Epithelial cell of esophagus (primary cell): ENCODE data around the gene RANBP17.
"Not testable (repeated sequence)": the region's sequence is repeated elsewhere in the genome, so short reads cannot be mapped to it uniquely, and the experiment has no call there.

ENCODE experiments used
- DNase-seq: peaks from one replicate; pipeline ENCODE4 v3.0.0; 2010; ENCODE audit warnings: low read depth
- H3K4me3 ChIP-seq: 2 replicates; pipeline ENCODE4 v1.5.1; 2011; ENCODE audit warnings: mild to moderate bottlenecking, low read length, control low read depth
- TF ChIP-seq, protein P1 (sequence below): IDR thresholded peaks from 2 replicates; pipeline ENCODE4 v1.5.1; 2011; ENCODE audit warnings: low read depth, mild to moderate bottlenecking, low read length, control low read depth, inconsistent platforms; ENCODE audit not compliant: insufficient read depth; ENCODE audit errors: missing control alignments

Gene RANBP17

DNA sequence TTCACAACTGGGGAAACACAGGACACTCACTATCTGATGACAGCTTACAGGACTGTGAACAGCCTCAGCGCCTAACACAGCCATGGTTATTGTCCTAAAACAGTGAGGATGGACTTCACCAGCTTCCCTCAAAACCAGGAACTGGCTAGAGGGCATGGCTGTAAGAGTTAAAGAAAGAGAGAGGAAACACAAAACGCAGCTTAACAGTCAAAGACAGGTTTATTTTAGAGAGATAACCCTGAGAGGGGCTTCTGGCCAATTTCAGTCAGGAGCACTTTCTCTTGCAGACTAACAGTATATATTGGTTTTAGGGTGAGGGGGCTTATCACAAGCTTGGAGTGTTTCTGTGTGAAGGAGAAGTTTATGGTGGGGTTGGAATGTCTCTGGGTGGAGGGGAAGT lies 35.7 kb upstream of the RANBP17 start:
- TF ChIP-seq, protein P1, sequence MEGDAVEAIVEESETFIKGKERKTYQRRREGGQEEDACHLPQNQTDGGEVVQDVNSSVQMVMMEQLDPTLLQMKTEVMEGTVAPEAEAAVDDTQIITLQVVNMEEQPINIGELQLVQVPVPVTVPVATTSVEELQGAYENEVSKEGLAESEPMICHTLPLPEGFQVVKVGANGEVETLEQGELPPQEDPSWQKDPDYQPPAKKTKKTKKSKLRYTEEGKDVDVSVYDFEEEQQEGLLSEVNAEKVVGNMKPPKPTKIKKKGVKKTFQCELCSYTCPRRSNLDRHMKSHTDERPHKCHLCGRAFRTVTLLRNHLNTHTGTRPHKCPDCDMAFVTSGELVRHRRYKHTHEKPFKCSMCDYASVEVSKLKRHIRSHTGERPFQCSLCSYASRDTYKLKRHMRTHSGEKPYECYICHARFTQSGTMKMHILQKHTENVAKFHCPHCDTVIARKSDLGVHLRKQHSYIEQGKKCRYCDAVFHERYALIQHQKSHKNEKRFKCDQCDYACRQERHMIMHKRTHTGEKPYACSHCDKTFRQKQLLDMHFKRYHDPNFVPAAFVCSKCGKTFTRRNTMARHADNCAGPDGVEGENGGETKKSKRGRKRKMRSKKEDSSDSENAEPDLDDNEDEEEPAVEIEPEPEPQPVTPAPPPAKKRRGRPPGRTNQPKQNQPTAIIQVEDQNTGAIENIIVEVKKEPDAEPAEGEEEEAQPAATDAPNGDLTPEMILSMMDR, result no peak
- no peak for DNase-seq
- H3K4me3 ChIP-seq, result no peak overlapping the region

DNA sequence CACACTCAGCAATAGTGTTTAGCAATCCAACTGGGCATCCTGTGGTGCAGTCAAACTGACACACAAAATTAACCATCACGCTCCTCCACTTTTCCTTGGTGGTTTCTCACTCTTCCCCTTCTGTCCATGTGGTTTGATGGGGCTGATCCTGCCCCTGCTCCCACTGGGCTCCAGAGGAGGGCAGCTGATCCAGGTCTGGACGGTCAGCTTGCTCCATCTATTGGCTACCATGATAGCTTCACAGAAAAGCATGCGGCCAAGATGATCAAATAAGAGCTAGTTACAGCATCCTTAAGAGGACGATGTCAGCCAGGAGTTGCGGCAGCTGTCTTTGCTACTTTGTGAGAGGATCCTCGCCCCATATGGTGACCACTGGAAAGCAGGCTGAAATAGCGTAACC lies 29.6 kb upstream of the RANBP17 start:
- no peak overlapping the region for H3K4me3 ChIP-seq
- TF ChIP-seq, protein P1, result no peak
- DNase-seq, result no peak

DNA sequence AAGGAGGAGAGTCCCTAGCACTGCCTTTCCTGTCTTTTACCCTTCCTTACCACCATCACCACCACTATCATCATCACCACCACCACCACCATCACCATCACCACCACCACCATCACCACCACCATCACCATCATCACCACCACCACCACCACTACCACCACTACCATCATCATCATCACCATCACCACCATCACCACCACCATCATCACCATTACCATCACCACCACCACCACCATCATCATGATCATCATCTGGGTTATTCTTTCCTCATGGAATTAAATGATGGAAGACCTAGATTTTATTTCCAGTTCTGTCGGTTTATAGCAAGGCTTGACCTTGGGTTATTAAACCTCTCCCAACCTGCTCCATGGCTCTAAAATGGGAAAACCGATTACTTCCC lies 27.8 kb upstream of the RANBP17 start:
- DNase-seq, H3K4me3 ChIP-seq: not testable (repeated sequence)

DNA sequence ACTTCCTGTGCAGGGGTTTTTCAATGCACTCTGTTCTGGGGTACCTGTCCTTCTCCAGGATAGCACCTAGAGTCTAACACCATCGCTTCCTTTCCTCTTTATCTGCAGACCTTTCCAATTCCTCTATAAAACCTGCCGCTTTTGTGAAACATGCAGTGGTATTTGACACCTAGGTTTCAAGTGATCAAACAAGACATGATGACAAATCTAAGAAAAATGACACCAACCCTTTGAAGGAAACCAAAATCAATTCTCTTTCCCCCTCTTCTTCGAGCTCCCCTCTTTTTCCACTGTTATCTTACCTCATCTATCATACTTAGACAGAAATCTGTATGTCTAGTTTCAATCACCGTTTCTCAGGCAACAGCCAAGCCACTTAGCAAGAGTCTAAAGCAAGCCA lies 25.6 kb upstream of the RANBP17 start:
- TF ChIP-seq, protein P1, result no peak
- no peak overlapping the region for H3K4me3 ChIP-seq
- DNase-seq, result no peak

DNA sequence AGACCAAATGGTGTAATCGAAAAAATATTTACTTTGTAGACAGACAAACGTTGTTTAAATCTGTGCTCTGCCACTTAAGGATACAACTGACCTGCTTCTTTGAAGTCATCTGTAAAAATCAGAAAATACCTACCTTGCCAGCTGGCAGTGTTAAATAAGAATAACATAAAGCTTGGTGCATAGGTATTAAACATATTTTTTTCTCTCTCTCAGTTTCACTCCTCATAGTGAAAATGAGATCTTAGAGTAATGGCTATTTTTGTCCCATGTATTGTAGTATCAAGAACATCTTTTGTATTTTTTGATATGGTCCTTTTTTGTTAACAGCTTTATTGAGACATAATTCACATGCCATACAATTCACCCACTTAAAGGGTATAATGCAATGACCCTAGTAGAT lies 17.9 kb upstream of the RANBP17 start:
- DNase-seq, result no peak
- H3K4me3 ChIP-seq, result no peak overlapping the region
- TF ChIP-seq, protein P1, result no peak

DNA sequence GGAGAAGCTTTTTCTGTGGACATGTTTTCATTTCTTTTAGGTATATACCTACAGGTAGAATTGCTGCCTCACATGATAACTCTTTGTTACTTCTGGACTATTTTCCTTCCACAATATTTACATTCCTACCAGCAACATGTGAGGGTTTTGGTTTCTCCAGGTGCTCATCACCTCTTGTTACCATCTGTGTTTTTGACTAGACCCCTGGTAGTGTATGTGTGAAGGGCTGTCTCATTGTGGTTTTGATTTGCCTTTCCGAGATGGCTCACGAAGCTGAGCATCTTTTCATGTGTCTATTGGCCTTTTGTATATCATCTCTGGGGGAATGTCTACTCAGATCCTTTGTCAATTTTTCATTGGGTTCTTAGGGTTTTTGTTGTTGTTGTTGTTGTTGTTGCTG lies 17.2 kb upstream of the RANBP17 start:
- H3K4me3 ChIP-seq, result no peak overlapping the region
- TF ChIP-seq, protein P1, result no peak
- no peak for DNase-seq

DNA sequence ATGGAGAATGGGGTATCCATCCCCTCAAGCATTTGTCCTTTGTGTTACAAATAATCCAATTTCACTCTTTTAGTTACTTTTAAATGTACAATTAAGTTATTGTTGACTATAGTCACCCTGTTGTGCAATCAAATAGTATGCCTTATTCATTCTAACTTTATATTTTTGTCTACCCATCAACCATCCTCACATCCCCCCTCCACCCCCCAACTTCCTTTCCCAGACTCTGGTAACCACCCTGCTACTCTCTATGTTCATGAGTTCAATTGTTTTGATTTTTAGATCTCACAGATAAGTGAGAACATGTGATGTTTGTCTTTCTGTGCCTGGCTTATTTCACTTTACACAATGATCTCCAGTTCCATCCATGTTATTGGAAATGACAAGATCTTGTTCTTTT lies 15.4 kb upstream of the RANBP17 start:
- TF ChIP-seq, protein P1, result no peak
- H3K4me3 ChIP-seq, result no peak overlapping the region
- DNase-seq, result no peak

DNA sequence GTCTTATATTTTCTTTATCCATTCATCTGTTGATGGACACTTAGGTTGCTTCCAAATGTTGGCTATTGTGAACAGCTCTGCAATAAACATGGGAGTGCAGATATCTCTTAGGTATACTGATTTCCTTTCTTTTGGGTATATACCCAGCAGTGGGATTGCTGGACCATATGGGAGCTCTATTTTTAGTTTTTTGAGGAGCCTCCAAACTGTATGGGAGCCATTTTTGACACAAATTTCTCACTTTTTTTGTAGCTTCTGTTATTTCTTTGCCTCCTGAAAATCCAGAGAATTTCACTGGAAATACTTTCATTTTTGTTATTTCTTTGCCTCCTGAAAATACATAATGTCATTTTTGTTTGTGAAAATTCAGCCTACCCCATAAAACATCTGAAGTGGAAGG lies 15.0 kb upstream of the RANBP17 start:
- no peak overlapping the region for H3K4me3 ChIP-seq
- TF ChIP-seq, protein P1, result no peak
- no peak for DNase-seq
